ENCODE data around the gene PKDCC.
A peak's percentile ranks its signal among the peaks of the same experiment; 100 is the strongest.

The PKDCC gene

DNA sequence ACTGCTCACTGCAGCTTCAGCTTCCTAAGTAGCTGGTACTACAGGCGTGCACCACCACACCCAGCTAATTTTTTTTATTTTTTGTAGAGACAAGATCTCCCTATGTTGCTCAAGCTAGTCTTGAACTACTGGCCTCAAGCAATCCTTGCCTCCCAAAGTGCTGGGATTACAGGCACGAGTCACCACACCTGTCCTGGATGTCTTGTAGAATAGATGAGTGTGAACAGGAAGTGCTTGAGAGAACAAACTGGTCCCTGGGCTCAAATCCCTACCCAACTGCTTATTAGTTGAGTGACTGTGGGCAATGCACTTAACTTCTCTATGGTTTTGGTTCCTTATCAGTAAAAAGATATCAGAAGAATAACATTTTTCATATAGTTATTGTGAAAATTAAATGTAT, 34.2 kb downstream of the PKDCC start:
- TF ChIP-seq CTCF (conservative IDR thresholded peaks at IDR 0.05): no peak
- no peak overlapping the region for H3K27ac ChIP-seq

DNA sequence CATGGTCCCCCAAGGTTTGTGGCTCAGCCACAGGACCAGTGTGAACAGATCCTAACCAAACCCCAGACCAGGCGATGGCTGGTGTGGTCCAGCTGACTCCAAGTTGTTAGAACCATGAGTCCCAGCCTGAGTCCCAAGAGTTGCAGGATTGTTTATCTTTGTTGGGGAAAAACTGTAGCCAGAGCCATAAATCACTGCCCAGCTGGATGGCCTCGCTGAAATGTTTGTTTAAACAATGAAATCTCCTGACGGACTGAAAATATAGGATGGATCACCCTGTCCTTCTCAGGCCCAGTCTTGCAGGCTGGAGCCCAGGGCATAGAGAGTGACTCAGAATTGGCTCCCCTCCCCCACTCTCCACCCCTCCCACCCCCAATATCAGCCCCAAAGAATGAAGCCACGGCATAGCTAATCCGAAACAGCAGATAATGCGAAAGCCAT, 36.4 kb downstream of the PKDCC start:
- no peak for TF ChIP-seq CTCF (conservative IDR thresholded peaks at IDR 0.05)
- H3K27ac ChIP-seq: peak overlapping the region; percentile 60

- H3K27ac ChIP-seq: peak overlapping the region; percentile 60
Observed at GRCh38 chr2:42085070-42085469, 37.2 kb downstream of the PKDCC start.

DNA sequence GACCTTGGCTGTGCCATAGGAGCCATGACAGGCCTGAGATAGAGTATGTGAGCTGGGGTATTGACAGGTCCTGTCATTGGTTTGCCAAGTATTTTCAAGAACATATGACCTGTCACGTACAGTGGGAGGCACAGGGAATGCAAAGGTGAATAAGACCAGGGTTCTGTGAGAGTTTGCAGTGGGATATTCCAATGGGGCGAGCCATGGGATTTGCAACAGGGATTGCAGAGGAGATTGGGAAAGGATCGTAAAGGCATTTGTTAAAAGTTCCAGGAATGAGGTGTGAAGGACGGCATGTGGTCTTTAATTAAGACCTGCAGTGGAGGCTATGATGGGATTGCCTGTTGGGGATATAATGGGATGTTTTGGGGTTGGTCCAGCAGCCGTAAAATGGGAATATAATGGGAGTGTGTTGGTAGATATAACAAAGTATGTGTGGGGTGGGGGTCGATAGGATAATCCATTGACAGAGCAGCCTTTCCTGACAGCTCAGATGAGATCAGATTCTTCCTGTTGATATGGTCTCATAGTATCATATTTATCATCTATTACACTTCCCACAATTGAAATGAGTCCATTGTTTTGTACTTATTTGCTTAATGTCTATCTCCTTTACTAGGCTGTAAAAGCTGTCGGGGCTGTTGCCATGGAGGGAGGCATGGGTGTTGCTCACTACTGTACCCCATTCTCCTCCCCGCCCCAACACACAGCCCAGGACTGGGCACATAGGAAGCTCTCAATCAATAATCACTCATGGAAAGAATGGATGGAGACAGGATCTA, 38.1 kb downstream of the PKDCC start:
- no peak for TF ChIP-seq CTCF (conservative IDR thresholded peaks at IDR 0.05)
- peak overlapping the region; percentile 60; the same call in 1 of the 2 replicates for H3K27ac ChIP-seq

DNA sequence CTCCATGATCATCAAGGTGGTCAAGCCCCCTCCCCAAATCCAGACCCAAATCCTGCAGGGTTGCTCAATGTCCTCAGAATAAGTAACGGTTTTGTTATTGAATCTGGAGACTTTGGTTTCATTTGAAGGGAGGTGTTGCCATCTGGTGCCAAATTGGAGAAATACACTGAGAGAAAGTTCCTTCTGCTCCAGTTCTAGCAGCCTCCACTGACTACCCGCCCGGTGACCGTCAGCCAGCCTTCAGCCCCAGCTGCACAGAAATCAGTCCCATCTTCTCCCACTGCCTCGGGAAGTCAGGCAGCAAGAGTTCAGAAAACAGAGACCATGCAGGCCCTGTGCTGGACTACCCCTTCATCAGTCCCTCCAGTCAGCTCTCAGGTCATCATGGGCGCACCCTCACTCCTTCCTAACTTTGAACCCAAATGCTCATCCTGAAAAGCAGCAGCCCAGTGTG, 38.7 kb downstream of the PKDCC start:
- TF ChIP-seq CTCF (conservative IDR thresholded peaks at IDR 0.05): peak; percentile 75
- H3K27ac ChIP-seq: no peak overlapping the region

DNA sequence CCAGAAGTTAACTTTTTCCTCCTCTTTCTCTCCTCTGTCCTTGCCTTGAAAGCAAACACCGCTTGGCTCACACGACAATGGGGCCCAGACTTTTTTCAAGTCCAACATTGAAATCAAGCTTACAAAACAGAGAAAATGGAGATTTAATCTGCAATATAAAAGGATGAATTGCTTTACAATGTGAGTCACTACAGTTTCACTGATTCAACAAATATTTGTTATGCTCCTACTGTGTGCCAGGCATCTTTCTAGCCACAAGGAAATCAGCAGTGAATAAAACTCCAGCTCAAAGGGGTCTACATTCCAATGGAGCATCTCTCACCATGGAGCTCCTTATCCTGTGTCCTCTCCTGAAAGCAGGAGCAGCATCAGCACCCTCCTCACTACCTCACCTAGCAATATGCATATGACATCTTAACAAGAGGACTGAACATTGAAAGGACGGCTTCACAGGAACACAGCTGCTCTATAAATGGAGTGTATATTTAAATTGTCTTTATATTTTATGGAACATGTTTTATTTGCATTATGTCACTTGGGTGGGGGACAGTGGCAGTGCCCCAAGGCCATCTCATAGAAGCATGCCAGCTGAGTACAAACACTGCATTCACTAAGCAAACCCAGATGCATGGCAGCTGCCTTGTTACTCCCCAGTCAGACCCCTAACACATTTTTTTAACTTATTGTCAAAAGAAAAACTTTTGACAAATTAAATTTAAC, 39.5 kb downstream of the PKDCC start:
- H3K27ac ChIP-seq: no peak overlapping the region
- no peak for TF ChIP-seq CTCF (conservative IDR thresholded peaks at IDR 0.05)

- H3K27ac ChIP-seq: no peak overlapping the region
- TF ChIP-seq CTCF (conservative IDR thresholded peaks at IDR 0.05): no peak
Observed at GRCh38 chr2:42087857-42088195, 40.0 kb downstream of the PKDCC start.

Data from VCaP (cell line).